Activated CD4-positive, alpha-beta T cell treated with anti-CD3 and anti-CD28 coated beads for 1 hour (primary cell): ENCODE measurements around the gene MIP.
"Not testable (repeated sequence)": the region's sequence is repeated elsewhere in the genome, so short reads cannot be mapped to it uniquely, and the experiment has no call there.

Source experiments
- DNase-seq: peaks from one replicate; pipeline ENCODE4 v3.0.0-alpha.2; 2020

The MIP gene

GRCh38 chr12:56401612-56402011, 52.8 kb downstream of the MIP start:
- not testable (repeated sequence) for DNase-seq

DNA sequence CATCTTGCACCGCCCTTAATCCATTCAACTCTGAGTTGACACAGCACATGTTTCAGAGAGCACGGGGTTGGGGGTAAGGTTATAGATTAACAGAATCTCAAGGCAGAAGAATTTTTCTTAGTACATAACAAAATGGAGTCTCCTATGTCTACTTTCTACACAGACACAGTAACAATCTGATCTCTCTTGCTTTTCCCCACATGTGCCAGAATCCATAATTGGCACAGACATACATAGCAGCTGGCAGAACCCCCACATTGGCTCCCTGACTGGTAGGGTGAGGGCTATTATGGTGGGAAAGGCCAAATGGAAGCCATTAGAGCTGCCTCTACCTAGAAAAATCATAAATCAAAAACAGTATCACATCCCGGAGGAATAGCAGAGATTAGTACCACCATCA, 53.3 kb downstream of the MIP start:
- DNase-seq = not testable (repeated sequence)
